BLaER1 (cell line): ENCODE data around the gene C3.

Experiments used
- H3K27ac ChIP-seq: shearing (Covaris generic); formaldehyde crosslinking; 2 replicates; pipeline ENCODE4 v1.8.1; 2022
- H3K27me3 ChIP-seq: shearing (Covaris generic); formaldehyde crosslinking; 2 replicates; pipeline ENCODE4 v1.8.1; 2022
- H3K36me3 ChIP-seq: shearing (Covaris generic); formaldehyde crosslinking; 2 replicates; pipeline ENCODE4 v1.8.1; 2022
- H3K4me1 ChIP-seq: shearing (Covaris generic); formaldehyde crosslinking; 2 replicates; pipeline ENCODE4 v1.8.1; 2022
- H3K4me2 ChIP-seq: shearing (Covaris generic); formaldehyde crosslinking; 2 replicates; pipeline ENCODE4 v1.8.1; 2022
- H3K4me3 ChIP-seq: shearing (Covaris generic); formaldehyde crosslinking; 2 replicates; pipeline ENCODE4 v1.8.1; 2022
- H3K9ac ChIP-seq: shearing (Covaris generic); formaldehyde crosslinking; 2 replicates; pipeline ENCODE4 v1.8.1; 2022
- H3K9me3 ChIP-seq: shearing (Covaris generic); formaldehyde crosslinking; 2 replicates; pipeline ENCODE4 v1.8.1; 2022
- H4K20me1 ChIP-seq: shearing (Covaris generic); formaldehyde crosslinking; 2 replicates; pipeline ENCODE4 v1.8.1; 2022
- Cebpa-rat ChIP-seq: shearing (Covaris generic); IDR thresholded peaks from 2 replicates; pipeline ENCODE4 v1.8.1; 2022

The C3 gene

DNA sequence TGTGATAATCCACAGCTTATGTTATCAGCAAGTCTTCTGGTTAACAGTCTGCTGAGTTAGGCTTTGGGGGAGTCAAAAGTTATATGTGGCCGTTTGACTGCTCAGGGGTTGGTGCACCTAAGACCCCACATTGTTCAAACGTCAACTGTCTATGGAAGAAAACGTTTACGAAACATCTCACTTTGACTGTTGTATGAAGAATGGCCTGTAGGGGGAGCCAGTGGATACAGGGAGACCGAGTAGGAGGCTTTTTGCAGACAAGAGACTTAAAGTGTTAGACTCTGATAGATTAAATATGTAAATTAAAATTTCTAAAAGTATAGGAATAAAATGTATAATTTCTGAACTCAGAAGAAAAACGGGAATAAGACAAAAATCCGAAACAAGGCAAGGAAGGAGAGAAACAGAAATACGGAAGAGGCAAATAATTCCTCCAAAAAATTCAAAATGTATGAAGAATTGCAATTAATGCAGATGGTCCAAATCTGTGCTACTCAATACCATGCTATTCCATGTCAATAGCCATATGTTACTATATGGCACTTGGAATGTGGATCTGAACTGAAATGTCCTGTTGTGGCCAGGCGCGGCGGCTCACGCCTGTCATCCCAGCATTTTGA lies 88.3 kb downstream of the C3 start:
- no peaks in the 10 kb centered on the region for H3K36me3 ChIP-seq
- no peak for TF ChIP-seq Cebpa-rat
- peaks cover 13% of the 10 kb centered on the region for H3K4me1 ChIP-seq
- no peak overlapping the region for H3K4me2 ChIP-seq
- H3K9ac ChIP-seq, result no peak overlapping the region
- H3K4me3 ChIP-seq, result no peak overlapping the region
- H3K27ac ChIP-seq, result no peak overlapping the region
- H4K20me1 ChIP-seq, result no peaks in the 10 kb centered on the region
- peaks cover 8% of the 10 kb centered on the region for H3K9me3 ChIP-seq
- no peaks in the 10 kb centered on the region for H3K27me3 ChIP-seq
